GM19463 (cell line): ENCODE data around the gene COL4A1.
"Not testable (repeated sequence)": the region's sequence is repeated elsewhere in the genome, so short reads cannot be mapped to it uniquely, and the experiment has no call there.

Experiments used
- ATAC-seq: cut with Tn5 transposase; IDR thresholded peaks from one replicate; pipeline ENCODE4 v1.9.1; 2021; ENCODE audit warnings: mild to moderate bottlenecking, moderate library complexity; ENCODE audit not compliant: unreplicated experiment

Gene COL4A1

DNA sequence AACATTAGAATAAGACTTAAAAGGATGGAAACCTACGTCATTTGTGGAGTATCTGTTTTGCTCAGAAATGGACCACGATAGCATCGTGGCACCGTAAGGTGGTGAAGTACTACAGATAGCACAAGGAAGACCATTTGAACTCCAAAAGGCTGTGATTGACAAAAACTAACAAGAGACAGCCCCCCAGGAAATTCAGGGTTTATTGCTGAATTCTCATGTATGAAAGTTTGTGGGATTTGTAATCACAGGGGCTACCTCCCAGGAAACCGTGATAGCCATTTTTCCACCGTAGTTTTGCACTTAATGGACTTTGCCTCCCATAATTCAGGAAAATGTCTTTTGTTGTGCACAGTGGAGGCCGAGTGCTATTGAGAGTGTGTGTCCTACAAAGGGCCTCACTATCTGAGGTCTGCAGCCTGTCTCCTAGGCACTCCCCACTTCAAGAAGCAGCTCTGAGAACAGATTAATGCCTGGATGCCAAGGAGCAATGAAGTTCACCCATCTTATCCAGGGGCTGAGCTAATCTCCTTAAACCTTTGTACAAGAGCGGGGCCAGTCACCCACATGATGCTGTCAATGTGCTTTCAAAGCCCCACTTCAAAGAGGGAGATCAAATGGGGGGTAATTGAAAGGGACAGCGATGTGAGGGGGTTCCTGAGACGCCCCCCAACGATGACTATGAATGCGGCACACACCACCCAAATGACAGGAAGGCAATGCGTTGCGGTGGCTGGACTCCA is 182.6 kb downstream of the COL4A1 start:
- ATAC-seq: no peak

DNA sequence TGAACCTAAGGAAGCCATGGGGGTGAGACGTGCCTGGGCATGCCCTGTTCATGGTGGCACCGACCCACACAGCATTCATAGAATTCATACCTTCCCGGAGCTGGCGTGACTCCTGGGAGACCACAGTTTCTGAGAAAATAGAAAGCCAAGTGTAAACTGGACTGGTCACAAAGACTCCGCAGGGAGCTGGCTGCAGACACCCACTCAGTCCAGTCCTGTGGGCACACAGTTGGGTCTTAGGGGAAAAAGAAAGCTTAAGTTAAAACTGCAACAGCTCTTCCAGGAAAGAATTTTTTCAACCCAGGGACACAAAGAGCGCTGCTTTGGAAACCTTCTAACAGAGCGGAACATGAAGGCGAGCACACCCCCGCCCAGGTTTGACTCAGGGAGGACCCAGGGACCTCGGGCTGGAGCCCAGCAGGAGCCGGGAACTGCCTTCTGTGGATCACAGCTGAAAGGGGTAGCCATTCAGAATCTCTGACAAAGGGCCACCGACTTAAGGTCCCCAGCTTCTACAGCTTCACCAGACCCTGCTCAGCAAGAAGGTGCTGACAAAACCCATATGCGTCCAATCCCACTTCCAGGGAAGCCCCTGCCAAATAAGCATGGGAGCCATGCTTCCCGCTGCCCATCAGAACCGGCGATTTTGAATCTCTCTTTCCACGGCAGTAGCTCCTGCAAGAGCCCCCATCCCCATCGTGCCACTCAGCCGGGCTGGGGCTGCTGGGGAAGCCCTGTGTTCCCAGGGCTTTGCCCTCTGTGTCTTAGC is 183.7 kb downstream of the COL4A1 start:
- no peak for ATAC-seq

DNA sequence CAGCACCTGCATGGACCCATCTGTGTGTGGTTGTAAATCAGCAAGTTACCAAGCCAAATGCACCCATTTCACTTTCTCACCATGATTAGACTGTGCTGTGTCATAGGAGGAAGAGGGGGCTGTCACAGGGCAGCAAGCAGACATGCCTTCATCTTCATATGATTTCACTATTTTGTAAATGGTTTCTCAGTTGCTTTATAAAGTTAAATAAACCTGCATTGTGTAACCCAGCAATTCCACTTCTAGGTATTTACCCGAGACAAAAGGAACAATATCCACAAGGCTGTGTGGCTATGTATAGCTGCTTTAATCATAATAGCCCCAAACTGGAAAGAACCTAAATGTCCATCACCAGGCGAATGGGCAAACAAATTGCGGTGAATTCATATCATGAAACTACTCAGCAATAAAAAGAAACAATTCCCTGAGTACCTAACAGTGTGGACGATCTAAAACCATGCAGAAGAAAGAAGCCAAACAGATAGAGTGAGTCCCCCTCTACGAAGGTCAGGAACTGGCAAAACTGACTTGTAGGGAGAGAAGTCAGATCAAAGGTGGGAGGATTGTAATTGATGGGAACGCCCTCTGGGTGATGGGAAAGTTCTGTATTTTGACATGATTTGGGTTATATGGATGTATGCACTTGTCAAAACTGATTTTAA is 185.4 kb downstream of the COL4A1 start:
- ATAC-seq: no peak

DNA sequence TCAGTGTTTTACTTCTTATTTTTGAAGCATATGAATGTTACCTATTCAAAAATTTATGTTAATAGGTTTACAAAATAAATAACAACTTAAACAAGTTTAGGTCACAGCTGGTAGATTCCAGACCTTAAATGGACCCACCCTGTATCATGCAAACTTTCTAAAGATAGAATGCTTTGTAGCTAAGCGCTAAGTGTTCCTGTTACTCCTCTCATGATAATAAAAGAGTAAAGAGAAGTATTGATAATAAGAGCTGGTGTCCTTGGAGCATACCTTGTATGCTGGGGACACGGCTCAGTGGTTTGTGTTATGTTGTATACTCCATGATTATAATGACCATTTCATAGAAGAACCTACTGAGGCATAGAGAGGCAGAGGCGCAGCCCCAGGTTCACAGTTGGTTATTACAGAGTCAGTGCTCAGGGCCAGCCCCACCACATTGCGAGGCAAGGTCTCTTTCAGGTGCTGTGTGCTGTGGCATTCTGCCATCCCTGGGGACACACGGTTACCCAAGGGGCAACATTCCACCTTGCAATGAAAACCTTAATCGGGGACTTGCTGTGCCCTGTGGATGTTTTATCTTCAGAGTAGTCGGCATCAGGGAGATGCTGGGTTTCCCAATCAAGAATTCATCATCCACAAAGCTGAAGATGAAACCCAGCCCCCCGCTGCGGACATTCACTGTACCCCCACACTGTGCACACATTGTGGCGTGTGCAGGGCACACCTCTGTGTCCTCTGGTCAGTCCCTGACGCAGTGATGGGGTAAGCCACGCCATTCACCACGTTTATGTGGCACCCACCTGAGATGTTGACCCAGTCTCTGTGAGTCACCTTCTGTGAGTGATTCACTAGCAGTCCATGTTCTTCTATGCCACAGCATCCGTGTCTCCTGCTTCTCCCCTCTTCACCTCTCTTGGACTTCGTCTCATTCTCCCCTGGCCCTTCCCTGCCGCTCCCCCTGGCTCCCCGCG is 186.7 kb downstream of the COL4A1 start:
- ATAC-seq: no peak

DNA sequence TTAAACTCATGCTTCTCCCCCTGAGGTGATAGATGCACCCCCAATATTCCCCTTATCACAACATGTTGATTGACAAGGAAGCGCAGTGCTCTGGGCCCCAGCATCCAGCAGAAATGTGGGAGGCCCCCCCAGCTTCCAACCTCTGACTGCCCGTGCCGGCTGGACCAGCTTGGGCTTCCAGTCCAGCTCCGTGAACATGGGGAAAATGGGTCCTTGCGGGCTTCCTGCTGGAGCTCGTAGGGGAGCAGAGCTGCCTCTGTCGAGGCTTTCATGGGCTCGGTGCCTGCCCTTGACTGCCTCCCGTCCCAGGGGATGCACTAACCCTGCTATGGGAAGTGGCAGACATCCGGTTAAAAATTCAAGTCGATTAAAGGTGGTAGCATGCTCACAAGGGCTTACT is 188.9 kb downstream of the COL4A1 start:
- no peak for ATAC-seq

DNA sequence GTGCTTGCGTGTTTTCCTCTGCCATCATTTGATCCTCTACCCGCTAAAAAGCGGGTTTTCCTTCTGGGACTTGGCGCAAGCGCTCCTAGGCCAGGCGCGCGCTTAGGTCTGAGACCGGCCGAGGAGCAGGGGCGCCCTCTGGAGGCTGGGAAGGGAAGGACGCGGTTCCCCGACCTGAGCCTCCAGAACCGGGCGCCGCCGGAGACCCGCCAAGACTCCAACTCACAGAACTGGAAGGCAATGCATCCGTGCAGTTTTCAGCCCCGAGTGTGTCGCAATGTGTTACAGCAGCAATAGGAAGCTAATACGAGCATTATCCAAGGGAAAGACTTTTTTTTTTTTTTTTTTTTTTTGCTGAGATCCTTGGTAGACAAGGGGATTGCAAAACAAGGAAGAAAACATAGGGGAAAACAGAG is 190.9 kb downstream of the COL4A1 start:
- ATAC-seq: peak; percentile 88

DNA sequence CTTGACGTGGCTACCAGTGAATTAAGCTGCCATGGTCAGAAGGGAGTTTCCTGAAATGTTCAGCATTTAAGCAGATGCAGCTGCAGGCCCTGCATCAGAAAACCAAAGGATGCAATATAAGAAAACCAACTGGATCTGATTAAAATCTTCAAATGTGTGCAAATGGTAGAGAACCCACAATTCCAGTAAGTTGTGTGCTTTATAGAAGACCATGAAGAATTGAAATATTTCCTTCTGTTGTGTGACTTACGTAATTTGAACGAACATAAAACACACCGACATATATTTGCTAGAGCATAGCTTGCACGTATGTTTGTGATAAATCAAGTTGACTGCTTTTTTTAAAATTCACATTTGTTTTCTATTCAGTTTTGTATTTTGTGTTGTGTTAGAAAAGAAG is 191.4 kb downstream of the COL4A1 start:
- no peak for ATAC-seq

DNA sequence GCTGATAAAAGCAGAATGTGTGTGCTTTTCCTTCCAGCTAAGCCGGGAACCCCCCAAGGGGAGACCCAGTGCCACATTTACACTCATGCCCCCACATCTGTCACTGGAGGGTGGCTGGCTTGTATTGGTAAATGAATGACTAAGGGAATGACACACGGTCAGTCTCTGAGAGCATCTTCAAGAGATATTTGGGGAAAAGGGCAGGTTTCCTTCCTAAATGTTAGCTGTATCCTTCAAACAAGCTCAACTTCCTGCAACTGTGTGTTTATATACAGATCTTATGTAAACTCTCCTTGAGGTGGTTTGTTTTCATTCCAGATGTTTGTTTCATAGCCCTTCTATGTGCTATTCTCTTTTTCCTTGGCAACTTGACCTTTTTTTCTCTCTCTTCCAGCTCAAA is 192.6 kb downstream of the COL4A1 start:
- ATAC-seq: no peak

DNA sequence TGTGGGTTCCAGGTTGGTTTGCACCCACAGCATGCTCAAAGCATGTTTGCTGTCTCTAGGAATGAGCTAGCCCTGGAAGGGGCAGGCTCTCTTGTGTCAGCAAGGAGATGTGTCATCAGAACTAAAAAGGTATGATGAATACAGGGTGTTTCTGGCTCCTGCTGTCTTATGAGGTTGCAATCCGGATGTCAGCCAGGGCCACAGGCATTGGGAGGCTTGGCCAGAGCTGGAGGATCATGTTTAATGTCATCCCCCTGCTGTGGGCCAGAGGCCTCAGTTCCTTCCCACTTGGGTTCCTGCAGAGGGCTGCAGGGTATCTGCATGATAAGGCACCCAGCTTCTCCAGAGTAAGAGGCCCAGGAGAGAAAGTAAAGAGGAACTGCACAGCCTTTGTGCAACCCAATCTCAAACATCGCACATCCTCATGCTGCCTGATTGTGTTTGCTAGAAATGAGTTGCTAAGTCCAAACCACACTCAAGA is 193.6 kb downstream of the COL4A1 start:
- no peak for ATAC-seq

DNA sequence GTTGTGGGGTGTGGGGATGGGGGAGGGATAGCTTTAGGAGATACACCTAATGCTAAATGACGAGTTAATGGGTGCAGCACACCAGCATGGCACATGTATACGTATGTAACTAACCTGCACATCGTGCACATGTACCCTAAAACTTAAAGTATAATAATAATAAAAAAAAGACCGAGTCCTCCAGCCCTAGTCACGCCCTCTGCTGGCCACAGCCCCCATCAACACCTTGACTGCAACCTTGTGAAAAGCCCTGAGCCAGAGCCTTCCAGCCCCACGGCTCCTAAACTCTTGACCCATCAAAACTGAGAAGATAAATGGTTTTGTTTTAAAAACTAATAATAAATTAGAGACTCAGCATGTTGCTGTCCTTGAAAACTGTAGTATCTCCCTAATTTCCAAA is 194.6 kb downstream of the COL4A1 start:
- ATAC-seq: not testable (repeated sequence)

DNA sequence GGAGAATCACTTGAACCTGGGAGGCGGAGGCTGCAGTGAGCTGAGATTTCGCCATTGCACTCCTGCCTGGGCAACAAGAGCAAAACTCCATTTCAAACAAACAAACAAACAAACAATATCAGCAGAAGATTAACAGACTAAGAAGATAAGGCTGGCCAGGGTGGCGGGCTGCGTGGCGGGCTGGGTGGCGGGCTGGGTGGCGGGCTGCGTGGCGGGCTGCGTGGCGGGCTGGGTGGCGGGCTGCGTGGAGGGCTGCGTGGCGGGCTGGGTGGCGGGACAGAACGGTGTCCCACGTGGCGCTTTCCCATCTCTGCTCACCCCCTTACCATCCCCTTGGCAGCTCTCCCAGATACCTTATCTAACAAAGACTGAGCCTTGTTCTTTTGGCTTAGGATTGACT is 196.2 kb downstream of the COL4A1 start:
- no peak for ATAC-seq

DNA sequence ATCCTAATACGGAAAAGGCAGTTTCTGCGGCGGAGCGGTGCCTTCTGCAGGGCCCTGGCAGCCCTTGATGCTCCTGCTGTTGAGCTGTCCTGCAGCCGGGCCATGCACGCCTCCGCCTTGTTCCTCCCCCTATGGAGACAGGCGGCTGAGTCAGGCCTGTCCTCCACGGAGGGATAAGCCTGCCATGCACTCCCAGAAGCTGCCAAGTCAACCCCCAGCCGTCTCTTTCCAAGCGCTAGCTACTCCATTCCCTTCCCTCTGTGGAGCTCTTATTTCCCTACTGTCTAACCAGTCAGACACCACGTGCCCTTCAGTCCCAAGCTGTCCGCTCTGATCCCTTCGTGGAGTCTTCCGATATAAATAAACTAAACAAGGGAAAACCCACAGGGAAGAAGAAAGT is 197.0 kb downstream of the COL4A1 start:
- ATAC-seq: no peak

DNA sequence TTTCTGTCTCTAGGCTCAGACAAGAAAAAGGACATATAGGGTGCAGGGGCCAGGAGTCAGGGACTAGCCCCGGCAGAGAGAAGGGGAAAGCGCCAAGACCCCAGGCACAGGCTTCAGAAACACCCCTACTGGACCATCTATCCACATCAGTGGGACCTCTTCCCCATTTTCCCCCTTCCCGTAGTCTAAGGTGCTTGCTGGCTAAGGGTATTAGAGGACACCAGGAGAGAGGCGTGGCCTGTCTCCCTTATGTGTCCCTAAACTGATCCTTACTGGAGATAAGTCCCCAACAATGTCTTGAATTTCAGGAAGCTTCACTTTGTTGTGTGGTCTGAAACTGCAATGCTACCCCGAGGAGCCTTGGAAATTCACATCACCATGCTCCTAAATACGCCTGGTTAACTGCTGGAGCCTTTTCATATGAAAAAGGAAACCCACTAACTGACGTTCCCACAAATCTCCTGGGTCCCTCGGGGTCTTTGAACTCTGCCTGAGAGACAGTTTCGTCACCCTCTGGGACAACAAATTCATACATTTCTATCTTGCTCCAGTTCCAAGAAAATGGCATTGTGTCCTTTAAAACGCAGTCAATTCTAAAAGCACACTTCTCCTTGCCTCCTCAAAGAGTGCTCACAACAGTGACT is 197.7 kb downstream of the COL4A1 start:
- no peak for ATAC-seq

DNA sequence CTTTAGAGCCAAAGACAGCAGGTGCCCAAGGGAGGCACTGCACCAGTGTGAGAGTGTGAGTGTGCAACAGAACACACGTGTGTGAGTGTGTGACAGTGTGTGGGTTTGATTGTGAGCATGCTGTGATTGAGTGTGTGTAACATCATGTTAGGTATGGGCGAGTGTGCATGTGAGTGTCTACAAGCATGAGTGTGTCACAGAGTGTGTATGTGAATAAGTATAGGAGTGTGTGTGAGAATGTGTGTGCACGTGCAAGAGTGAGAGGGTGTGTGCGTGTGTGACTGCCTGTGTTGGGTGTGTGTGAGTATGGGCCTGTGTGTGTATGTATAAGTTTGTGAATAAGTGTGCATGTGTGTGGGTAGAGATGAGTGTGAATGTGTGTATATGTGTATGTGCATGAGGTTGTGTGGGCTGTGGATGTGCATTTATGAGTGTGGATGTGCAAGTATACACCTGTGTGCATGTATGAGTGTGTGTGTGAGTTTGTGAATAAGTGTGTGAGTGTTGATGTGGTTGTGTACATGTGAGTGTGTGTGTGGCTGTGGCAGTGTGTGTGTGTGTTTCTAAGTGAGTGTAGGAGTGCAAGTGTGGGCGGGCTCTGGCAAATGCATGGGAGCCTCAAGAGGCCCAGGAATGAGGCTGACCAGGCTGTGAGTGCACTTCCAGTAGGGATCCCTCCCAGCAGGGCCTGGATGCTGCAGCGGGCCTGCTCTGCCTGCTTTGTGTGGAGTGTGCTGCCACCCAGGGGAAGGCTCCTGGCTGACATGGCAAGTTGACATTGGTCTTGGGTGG is 198.4 kb downstream of the COL4A1 start:
- peak; percentile 67 for ATAC-seq

DNA sequence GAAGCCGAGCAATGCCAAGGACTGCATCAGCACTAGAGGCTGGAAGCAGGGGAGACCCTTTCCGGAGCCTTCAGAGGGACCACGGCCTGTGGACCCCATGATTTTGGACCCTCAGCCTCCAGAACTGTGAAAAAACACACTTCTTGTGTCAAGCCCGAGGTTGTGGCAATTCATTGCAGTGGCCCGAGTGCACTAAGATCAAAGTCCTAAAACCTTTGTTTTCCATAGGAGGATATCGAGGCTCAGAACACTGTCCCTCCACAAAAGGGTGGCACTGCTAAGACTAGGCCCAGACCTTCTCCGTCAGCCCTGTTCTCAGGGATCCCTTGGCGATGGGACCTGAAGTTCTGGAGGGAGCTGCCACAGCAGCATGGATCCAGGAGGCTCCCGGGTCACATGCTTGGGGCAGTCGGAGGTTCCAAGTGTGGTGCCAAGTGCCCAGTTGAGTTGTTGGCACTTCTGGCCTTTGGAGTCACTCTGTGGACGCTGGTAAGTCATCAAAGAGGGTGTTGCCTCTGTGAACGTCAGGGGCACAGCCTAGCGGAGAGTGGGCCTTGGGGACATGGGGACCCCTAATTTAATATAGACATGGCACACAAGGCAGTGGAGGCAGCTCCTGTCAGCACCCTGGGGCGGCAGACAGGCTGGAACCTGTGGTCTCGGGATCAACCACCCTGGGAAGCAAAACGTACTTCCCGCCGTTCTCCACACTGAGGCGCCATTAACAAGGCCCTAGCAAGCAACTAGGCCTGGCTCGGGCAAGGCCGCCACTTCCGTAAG is 199.2 kb downstream of the COL4A1 start:
- ATAC-seq: no peak

DNA sequence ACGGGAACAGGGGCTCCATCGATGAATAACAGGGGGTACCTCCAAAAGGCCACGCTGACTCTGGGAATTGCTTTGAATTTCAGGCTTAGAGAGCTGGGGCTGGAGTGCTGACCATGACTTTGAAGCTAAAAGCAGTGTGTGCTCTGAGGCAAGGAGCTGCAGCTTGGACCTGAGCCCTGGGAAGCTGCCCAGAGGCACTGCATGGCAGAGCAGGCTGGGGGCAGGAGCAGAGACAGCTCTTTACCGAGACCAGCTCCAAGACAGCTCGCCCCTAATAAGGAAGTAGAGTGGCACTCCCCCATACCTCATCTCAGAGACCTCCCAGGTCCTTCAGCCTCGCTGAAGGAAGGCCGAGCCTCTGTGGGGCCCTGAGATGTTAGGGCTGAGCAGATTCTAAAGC is 200.2 kb downstream of the COL4A1 start:
- no peak for ATAC-seq

DNA sequence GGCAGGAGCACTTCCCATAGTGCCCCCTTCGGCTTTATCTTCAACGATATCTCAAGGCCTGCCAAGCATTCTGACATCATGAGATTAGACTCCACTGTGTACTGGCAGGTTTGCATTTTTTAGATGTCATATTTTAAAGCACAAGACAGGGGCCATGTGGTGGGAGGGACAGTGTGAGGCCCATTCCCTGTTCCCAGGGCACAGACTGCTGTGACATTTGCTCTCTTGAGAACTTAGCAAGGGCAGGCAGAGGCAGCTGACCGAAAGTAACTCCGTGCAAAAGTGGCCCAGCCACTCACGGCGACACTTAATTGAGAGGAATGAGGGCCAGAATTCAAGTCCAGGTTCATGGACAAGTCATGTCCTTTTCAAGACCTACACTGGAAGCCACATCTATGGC is 201.8 kb downstream of the COL4A1 start:
- ATAC-seq: no peak

DNA sequence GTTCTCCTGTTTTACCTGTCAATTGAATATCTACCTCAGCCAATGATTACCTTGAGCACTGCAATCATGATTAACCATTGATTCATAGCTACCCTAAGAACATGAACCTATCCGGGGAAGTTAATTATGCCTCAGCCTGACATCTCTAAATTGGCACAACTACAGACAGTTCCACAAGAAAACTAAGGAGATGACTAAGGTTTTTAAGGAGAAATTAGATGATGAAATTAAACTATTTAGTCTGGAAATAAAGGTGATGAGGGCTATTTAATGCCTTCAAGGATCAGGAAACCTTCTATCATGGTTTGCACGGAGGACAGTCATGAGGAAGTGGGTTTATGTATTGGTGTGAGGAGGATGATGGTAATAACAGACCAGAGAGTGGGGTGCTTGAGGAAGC is 203.4 kb downstream of the COL4A1 start:
- no peak for ATAC-seq

DNA sequence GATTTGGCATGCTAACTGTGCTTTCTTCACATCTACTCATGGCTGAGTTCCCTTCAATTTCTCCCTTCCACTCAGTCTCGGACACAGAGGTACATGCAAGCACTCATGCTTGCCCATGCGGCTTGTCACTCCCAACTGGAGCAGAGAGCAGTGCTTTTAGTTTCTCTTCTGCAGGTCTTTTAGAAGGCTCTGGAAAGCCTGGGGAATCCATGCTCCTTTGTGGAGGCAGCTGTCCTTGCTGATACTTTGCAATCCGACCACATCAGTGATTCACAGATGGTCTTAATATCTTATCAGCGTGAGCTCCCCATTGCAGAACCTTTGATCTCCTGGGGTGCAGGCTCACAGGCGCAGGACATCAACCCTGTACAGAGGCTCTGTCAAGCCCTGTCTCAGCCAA is 203.9 kb downstream of the COL4A1 start:
- no peak for ATAC-seq
